Panc1 (cell line): ENCODE data around the gene UNC119B. TPM values are rescaled to one million over a fixed set of nuclear protein-coding genes. Genes with fewer than 3 reads are reported as not detected.

Experiments used
- ATAC-seq: fragments of 200-7000 bp; cut with Tn5 transposase; 2 replicates; pipeline ENCODE4 v1.9.1; 2020; ENCODE audit warnings: mild to moderate bottlenecking, moderate library complexity
- BruUV-seq: library from RNA; stranded (reverse); fragments of 400-500 nt; replicated peaks from 2 replicates; lab custom pipeline; 2021; lab: Mats Ljungman, UMichigan
- CTCF ChIA-PET: fragments of 300-600 bp; sonication (Branson Sonifier 250); formaldehyde crosslinking; loops from one replicate; lab custom pipeline; 2022; ENCODE audit warnings: antibody characterized with exemption; lab: Charles Lee
- POLR2A ChIA-PET: fragments of 300-600 bp; sonication (Branson Sonifier 250); formaldehyde crosslinking; loops from one replicate; lab custom pipeline; 2022; ENCODE audit warnings: antibody characterized with exemption; lab: Charles Lee
- DNase-seq: peaks from one replicate; pipeline ENCODE4 v3.0.0-alpha.2; 2010; ENCODE audit warnings: low read depth, low spot score
- H3K27ac ChIP-seq: 2 replicates; pipeline ENCODE4 v1.5.1; 2011; ENCODE audit warnings: mild to moderate bottlenecking, low read length, inconsistent platforms
- H3K27me3 ChIP-seq: fragments of 200-500 bp; sonication (Bioruptor generic); 2 replicates; pipeline ENCODE4 v1.6.0; 2014; ENCODE audit warnings: low read length, inconsistent platforms; ENCODE audit not compliant: control insufficient read depth, insufficient read depth
- H3K36me3 ChIP-seq: fragments of 200-500 bp; sonication (Bioruptor generic); 2 replicates; pipeline ENCODE4 v1.5.1; 2014; ENCODE audit warnings: inconsistent platforms, mild to moderate bottlenecking, low read length, moderate library complexity; ENCODE audit not compliant: control insufficient read depth, insufficient read depth
- H3K4me1 ChIP-seq: 2 replicates; pipeline ENCODE4 v1.5.1; 2011; ENCODE audit warnings: inconsistent platforms, mild to moderate bottlenecking, low read length, moderate library complexity; ENCODE audit not compliant: control insufficient read depth, insufficient read depth
- H3K4me3 ChIP-seq, 2 experiments: 2 replicates each; pipeline ENCODE4 v1.5.1; 2011 to 2012; ENCODE audit warnings: low read depth in 2 of 2, low read length in 2 of 2, mild to moderate bottlenecking in 2 of 2, inconsistent platforms in 1 of 2, moderate library complexity in 1 of 2
- H3K9me3 ChIP-seq: fragments of 200-500 bp; sonication (Bioruptor generic); 2 replicates; pipeline ENCODE4 v1.5.1; 2014; ENCODE audit warnings: low read depth, mild to moderate bottlenecking, inconsistent platforms, low read length, moderate library complexity; ENCODE audit not compliant: control insufficient read depth, insufficient read depth
- CTCF ChIP-seq: fragments of 450-650 bp; IDR thresholded peaks from 2 replicates; pipeline ENCODE4 v1.5.1; 2017; ENCODE audit warnings: mild to moderate bottlenecking
- POLR2AphosphoS5 ChIP-seq: IDR thresholded peaks from 2 replicates; pipeline ENCODE4 v1.6.1; 2012; ENCODE audit warnings: mild to moderate bottlenecking, low read depth, low read length, moderate library complexity
- SIN3A ChIP-seq: IDR thresholded peaks from 2 replicates; pipeline ENCODE4 v1.6.1; 2012; ENCODE audit warnings: low read depth, mild to moderate bottlenecking, low read length, moderate library complexity, borderline replicate concordance; ENCODE audit not compliant: insufficient read depth
- TCF7L2 ChIP-seq: IDR thresholded peaks from 2 replicates; pipeline ENCODE4 v1.6.1; 2011; ENCODE audit warnings: mild to moderate bottlenecking, low read depth, low read length, inconsistent platforms
- in situ Hi-C: cut with HindIII; loops from 2 replicates; pipeline ENCODE4 v1.10.0; 2016; ENCODE audit warnings: low sequenced_read_pairs, low pct_unique_long_range_greater_than_20kb
- intact Hi-C: fragments of 100-400 bp; cut with micrococcal nuclease; formaldehyde crosslinking; loops from one replicate; pipeline ENCODE4 v1.10.0; 2022; ENCODE audit not compliant: unreplicated experiment
- total RNA-seq: library from RNA; stranded (reverse); gene quantifications from one replicate; pipeline ENCODE4 v1.2.1, GENCODE V29; 2021; ENCODE audit not compliant: unreplicated experiment
- TF ChIP-seq, protein P1 (sequence below), 2 experiments: IDR thresholded peaks; 2 replicates each; pipeline ENCODE4 v1.6.1; 2011 to 2012; ENCODE audit warnings: low read depth in 2 of 2, control low read depth in 1 of 2, low read length in 1 of 2, mild to moderate bottlenecking in 1 of 2, moderate library complexity in 1 of 2; ENCODE audit not compliant: insufficient read depth in 1 of 2

The UNC119B gene
- total RNA-seq, 1 experiment from 2014 or later, result 26.0 TPM

DNA sequence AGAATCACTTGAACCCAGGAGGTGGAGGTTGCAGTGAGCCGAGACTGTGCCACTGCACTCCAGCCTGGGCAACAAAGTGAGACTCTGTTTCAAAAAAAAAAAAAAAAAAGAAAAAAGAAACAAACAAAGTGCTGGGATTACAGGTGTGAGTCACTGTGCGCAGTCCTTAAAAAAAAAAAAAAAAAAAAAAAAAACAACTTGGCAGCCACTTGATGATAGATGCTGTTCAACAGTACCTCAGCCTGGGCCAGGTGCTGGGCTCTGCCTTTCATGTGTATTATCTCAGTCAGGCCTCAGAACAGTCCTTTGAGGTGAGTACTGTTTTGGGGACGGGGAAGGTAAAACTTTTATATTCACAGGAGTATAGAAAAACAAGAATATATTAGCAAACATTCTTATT is 24.9 kb downstream of the UNC119B start:
- ChIA-PET CTCF (interaction anchor here (0.7 kb wide), 1 partner anchor 153 kb away, joined by 3 read pairs; no protein-coding TSS in a partner anchor), POLR2A (no interaction called here)
- H3K36me3 ChIP-seq, result no peaks in the 10 kb centered on the region
- no peak for ATAC-seq
- intact Hi-C loops (no loop called here), in situ Hi-C loops (no loop called here)
- no peaks in the 10 kb centered on the region for H3K4me1 ChIP-seq
- H3K4me3 ChIP-seq, result no peak overlapping the region
- DNase-seq, result no peak
- no peaks in the 10 kb centered on the region for H3K27me3 ChIP-seq
- no peak overlapping the region for H3K27ac ChIP-seq
- no TSS peak for BruUV-seq
- H3K9me3 ChIP-seq, result no peaks in the 10 kb centered on the region
- TF ChIP-seq SIN3A (no peak), CTCF (no peak), TCF7L2 (no peak), POLR2AphosphoS5 (no peak)
- TF ChIP-seq, protein P1, sequence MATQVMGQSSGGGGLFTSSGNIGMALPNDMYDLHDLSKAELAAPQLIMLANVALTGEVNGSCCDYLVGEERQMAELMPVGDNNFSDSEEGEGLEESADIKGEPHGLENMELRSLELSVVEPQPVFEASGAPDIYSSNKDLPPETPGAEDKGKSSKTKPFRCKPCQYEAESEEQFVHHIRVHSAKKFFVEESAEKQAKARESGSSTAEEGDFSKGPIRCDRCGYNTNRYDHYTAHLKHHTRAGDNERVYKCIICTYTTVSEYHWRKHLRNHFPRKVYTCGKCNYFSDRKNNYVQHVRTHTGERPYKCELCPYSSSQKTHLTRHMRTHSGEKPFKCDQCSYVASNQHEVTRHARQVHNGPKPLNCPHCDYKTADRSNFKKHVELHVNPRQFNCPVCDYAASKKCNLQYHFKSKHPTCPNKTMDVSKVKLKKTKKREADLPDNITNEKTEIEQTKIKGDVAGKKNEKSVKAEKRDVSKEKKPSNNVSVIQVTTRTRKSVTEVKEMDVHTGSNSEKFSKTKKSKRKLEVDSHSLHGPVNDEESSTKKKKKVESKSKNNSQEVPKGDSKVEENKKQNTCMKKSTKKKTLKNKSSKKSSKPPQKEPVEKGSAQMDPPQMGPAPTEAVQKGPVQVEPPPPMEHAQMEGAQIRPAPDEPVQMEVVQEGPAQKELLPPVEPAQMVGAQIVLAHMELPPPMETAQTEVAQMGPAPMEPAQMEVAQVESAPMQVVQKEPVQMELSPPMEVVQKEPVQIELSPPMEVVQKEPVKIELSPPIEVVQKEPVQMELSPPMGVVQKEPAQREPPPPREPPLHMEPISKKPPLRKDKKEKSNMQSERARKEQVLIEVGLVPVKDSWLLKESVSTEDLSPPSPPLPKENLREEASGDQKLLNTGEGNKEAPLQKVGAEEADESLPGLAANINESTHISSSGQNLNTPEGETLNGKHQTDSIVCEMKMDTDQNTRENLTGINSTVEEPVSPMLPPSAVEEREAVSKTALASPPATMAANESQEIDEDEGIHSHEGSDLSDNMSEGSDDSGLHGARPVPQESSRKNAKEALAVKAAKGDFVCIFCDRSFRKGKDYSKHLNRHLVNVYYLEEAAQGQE (IDR thresholded peaks at IDR 0.05; ENCODE audit: insufficient read depth in 1 of 2, low read depth in 2 of 2, low read length in 1 of 2), result no peak

- POLR2A ChIA-PET, result interaction anchor here (0.6 kb wide), 1 partner anchor 177 kb away, joined by 8 read pairs; no protein-coding TSS in a partner anchor
- no peaks in the 10 kb centered on the region for H3K4me1 ChIP-seq
- H3K9me3 ChIP-seq, result no peaks in the 10 kb centered on the region
- in situ Hi-C loops (no loop called here), intact Hi-C loops (no loop called here)
- CTCF ChIA-PET, result interaction anchor here (0.5 kb wide), 1 partner anchor 40 kb away, joined by 3 read pairs; no protein-coding TSS in a partner anchor
- H3K27ac ChIP-seq, result no peak overlapping the region
- BruUV-seq, result no TSS peak
- H3K27me3 ChIP-seq, result no peaks in the 10 kb centered on the region
- no peak for TF ChIP-seq SIN3A
- TF ChIP-seq, protein P1 (IDR thresholded peaks at IDR 0.05; ENCODE audit: insufficient read depth in 1 of 2, low read depth in 2 of 2, low read length in 1 of 2), result no peak
- TF ChIP-seq POLR2AphosphoS5, result no peak
- TF ChIP-seq CTCF, result no peak
- no peak for TF ChIP-seq TCF7L2
- H3K36me3 ChIP-seq, result no peaks in the 10 kb centered on the region
- no peak overlapping the region for H3K4me3 ChIP-seq
- DNase-seq (no peak), ATAC-seq (no peak)
Observed at GRCh38 chr12:120736404-120737331, 26.4 kb downstream of the UNC119B start.
